ENCODE results near the gene PLD2. TPM values are rescaled to one million over a fixed set of nuclear protein-coding genes. Genes with fewer than 3 reads are reported as not detected.

The PLD2 gene
- total RNA-seq, 2 donors from 2014 or later = 25.7 to 29.5 TPM

GRCh38 chr17:4849011-4849536 is 42.1 kb downstream of the PLD2 start:
- 47% methylated on average over 5 of the region's 5 CpGs for WGBS
- intact Hi-C loops (cut with DNase I) = no loop called here
- Histone ChIP-seq H3K27ac (peak overlapping the region; percentile 11 to 62), H3K4me3 (no peak overlapping the region), H3K36me3 (no peaks in the 10 kb centered on the region), H3K4me1 (replicated peaks) (peaks cover 9% of the 10 kb centered on the region), H3K9me3 (no peaks in the 10 kb centered on the region), H3K27me3 (replicated peaks; ENCODE audit: insufficient read depth) (no peaks in the 10 kb centered on the region)
- TF ChIP-seq CTCF (IDR thresholded peaks at IDR 0.05) = no peak
- TF ChIP-seq POLR2A (IDR thresholded peaks at IDR 0.05) = no peak
- peak; percentile 80 for TF ChIP-seq POLR2AphosphoS5 (IDR thresholded peaks at IDR 0.05)
- DNase-seq (ENCODE audit: low spot score) = peak; percentile 67

- peaks cover 9% of the 10 kb centered on the region for H3K4me1 ChIP-seq (replicated peaks)
- peak overlapping the region in 1 of 2 donors; percentile 62 for H3K27ac ChIP-seq
- no peak overlapping the region for H3K4me3 ChIP-seq
- no peaks in the 10 kb centered on the region for H3K9me3 ChIP-seq
- no peaks in the 10 kb centered on the region for H3K27me3 ChIP-seq (replicated peaks; ENCODE audit: insufficient read depth)
- intact Hi-C loops (cut with DNase I) = no loop called here
- 61% methylated on average over 2 of the region's 2 CpGs for WGBS
- TF ChIP-seq POLR2A (IDR thresholded peaks at IDR 0.05) (no peak), POLR2AphosphoS5 (IDR thresholded peaks at IDR 0.05) (no peak), CTCF (IDR thresholded peaks at IDR 0.05) (no peak)
- no peaks in the 10 kb centered on the region for H3K36me3 ChIP-seq
- DNase-seq (ENCODE audit: low spot score) = no peak
These were observed 43.3 kb downstream of the PLD2 start for GRCh38 chr17:4850246-4850645.

GRCh38 chr17:4851084-4851483 is 44.1 kb downstream of the PLD2 start:
- no peaks in the 10 kb centered on the region for H3K36me3 ChIP-seq
- H3K4me3 ChIP-seq = no peak overlapping the region
- no peaks in the 10 kb centered on the region for H3K27me3 ChIP-seq (replicated peaks; ENCODE audit: insufficient read depth)
- no peak for DNase-seq (ENCODE audit: low spot score)
- no peaks in the 10 kb centered on the region for H3K9me3 ChIP-seq
- H3K27ac ChIP-seq = peak overlapping the region in 1 of 2 donors; percentile 62
- TF ChIP-seq CTCF (IDR thresholded peaks at IDR 0.05) (no peak), POLR2AphosphoS5 (IDR thresholded peaks at IDR 0.05) (no peak), POLR2A (IDR thresholded peaks at IDR 0.05) (no peak)
- intact Hi-C loops (cut with DNase I) = no loop called here
- peaks cover 9% of the 10 kb centered on the region for H3K4me1 ChIP-seq (replicated peaks)
- WGBS = 79% methylated on average over 3 of the region's 3 CpGs

DNA sequence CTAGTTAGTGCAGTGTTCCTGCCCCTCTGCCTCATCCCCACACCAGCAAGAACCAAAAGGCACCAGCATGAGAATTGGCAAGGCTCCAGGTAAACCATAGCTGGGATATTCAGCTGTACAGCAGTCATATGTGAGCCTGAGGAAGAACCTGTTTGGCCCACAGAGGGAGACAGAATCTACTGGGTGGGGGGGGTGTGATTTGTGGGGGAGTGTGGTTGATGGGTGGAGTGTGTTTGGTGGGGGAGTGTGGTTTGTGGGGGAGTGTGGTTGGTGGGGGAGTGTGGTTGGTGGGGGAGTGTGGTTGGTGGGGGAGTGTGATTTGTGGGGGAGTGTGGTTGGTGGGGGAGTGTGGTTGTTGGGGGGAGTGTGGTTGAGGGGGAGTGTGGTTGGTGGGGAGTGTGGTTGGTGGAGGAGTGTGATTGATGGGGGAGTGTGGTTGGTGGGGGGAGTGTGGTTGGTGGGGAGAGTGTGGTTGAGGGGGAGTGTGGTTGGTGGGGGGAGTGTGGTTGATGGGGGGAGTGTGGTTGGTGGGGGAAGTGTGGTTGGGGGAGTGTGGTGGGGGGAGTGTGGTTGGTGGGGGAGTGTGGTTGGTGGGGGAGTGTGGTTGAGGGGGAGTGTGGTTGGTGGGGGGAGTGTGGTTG is 45.7 kb downstream of the PLD2 start:
- peaks cover 9% of the 10 kb centered on the region for H3K4me1 ChIP-seq (replicated peaks)
- H3K27me3 ChIP-seq (replicated peaks; ENCODE audit: insufficient read depth) = no peaks in the 10 kb centered on the region
- TF ChIP-seq CTCF (IDR thresholded peaks at IDR 0.05) (no peak), POLR2AphosphoS5 (IDR thresholded peaks at IDR 0.05) (no peak), POLR2A (IDR thresholded peaks at IDR 0.05) (no peak)
- H3K9me3 ChIP-seq = no peaks in the 10 kb centered on the region
- DNase-seq (ENCODE audit: low spot score) = no peak
- intact Hi-C loops (cut with DNase I) = no loop called here
- no peak overlapping the region for H3K27ac ChIP-seq
- H3K4me3 ChIP-seq = no peak overlapping the region
- H3K36me3 ChIP-seq = no peaks in the 10 kb centered on the region

DNA sequence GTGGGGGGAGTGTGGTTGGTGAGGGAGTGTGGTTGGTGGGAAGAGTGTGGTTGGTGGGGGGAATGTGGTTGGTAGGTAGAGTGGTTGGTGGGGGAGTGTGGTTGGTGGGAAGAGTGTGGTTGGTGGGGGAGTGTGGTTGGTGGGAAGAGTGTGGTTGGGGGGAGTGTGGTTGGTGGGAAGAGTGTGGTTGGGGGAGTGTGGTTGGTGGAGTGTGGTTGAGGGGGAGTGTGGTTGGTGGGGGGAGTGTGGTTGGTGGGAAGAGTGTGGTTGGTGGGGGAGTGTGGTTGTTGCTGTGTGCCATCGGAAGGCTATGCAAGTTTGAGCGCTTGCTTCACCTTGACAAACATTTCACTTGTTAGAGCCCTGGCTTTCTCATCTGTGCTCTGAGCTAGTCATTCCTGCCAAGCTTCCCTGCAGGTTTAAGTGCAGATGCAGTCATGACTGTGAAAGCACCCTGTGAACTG is 46.3 kb downstream of the PLD2 start:
- 57% methylated on average over 2 of the region's 2 CpGs for WGBS
- Histone ChIP-seq H3K4me1 (replicated peaks) (peaks cover 9% of the 10 kb centered on the region), H3K27ac (peak overlapping the region; percentile 28 to 72), H3K27me3 (replicated peaks; ENCODE audit: insufficient read depth) (no peaks in the 10 kb centered on the region), H3K36me3 (no peaks in the 10 kb centered on the region), H3K9me3 (no peaks in the 10 kb centered on the region), H3K4me3 (no peak overlapping the region)
- no peak for DNase-seq (ENCODE audit: low spot score)
- TF ChIP-seq POLR2A (IDR thresholded peaks at IDR 0.05) = no peak
- no peak for TF ChIP-seq POLR2AphosphoS5 (IDR thresholded peaks at IDR 0.05)
- no peak for TF ChIP-seq CTCF (IDR thresholded peaks at IDR 0.05)
- intact Hi-C loops (cut with DNase I) = no loop called here

Measured in prostate gland (tissue), 2 donors.